HG02981 (cell line): ENCODE results near the gene ZNF518A.

Source experiments
- ATAC-seq: cut with Tn5 transposase; IDR thresholded peaks from one replicate; pipeline ENCODE4 v1.9.1; 2021; ENCODE audit warnings: mild to moderate bottlenecking, moderate library complexity; ENCODE audit not compliant: unreplicated experiment

ZNF518A gene, protein sequence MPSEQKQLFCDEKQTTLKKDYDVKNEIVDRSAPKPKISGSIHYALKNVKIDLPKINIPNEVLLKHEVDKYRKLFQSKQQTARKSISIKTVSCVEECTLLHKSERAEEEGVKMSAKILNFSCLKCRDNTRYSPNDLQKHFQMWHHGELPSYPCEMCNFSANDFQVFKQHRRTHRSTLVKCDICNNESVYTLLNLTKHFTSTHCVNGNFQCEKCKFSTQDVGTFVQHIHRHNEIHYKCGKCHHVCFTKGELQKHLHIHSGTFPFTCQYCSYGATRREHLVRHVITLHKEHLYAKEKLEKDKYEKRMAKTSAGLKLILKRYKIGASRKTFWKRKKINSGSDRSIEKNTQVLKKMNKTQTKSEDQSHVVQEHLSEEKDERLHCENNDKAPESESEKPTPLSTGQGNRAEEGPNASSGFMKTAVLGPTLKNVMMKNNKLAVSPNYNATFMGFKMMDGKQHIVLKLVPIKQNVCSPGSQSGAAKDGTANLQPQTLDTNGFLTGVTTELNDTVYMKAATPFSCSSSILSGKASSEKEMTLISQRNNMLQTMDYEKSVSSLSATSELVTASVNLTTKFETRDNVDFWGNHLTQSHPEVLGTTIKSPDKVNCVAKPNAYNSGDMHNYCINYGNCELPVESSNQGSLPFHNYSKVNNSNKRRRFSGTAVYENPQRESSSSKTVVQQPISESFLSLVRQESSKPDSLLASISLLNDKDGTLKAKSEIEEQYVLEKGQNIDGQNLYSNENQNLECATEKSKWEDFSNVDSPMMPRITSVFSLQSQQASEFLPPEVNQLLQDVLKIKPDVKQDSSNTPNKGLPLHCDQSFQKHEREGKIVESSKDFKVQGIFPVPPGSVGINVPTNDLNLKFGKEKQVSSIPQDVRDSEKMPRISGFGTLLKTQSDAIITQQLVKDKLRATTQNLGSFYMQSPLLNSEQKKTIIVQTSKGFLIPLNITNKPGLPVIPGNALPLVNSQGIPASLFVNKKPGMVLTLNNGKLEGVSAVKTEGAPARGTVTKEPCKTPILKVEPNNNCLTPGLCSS (N-terminal part only)

DNA sequence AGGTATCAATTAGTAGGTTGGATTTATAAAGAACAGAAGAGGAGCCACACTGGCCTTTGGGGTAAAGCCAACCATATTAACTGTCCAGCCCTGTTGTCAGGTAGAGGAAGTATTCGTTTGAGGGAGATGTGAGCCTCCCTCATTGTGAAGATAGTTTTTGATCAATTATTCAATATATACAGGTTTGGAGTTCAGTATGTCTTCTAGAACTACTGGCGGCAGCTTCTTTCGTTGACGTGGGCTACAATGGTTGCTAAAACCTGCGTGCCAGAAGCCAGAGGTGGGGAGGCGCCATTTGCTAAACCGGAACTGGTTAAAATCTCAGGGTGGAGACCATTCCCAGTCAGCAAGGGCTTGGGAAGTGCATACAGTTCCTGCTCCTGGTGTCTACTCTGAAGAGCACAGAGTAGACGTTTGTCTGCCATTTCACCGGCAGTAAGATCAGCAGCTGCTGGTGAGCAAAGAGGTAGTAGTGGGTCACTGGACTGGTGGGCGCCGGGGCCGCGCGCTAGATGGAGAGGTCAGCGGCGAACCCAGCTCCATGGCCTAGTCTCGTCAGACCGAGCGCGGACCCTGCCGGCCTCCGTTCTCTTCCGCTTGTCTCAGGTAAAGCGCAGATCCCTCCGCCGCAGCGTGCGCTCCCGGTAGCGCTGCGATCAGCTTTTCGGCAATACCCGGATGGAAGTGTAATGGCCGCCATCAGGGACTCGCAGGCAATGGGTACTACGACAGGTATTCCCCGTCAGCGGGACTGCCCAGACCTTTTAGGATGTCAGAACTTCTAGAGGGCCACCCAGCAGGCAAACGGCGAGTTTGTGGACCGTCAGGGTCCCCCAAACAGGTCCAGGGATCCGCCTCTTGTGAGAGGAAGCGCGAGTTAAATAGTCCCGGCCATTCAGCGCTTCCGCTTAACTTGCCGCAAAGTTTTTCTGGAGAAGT lies at the start of gene ZNF518A:
TSS of gene ZNF518A (plus strand) at position 911 of the 939 bp plus-strand sequence. CDS start 26,026 bp downstream, outside the sequence.
- peak; percentile 74 for ATAC-seq

GRCh38 chr10:96082153-96082552 lies 47.9 kb upstream of the ZNF518A start:
- no peak for ATAC-seq

DNA sequence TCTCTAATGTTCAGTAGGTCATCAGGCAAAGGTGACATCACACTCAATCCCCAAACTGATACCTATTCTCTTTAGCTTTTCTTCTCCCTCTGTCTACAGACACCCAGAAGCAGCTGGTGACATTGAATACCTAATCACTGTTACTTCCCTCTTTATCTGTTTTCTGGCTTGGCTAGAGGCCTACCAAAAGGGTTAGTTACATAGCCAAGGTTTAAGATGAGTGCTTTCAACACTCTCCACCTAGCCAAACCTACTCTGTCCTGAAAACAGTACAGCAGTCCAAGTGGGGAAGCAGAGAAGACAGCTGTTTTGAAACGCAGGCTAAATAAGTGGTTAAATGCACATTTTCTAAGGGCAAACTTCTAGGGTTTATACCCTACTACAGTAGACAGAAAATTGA lies 47.3 kb upstream of the ZNF518A start:
- no peak for ATAC-seq

DNA sequence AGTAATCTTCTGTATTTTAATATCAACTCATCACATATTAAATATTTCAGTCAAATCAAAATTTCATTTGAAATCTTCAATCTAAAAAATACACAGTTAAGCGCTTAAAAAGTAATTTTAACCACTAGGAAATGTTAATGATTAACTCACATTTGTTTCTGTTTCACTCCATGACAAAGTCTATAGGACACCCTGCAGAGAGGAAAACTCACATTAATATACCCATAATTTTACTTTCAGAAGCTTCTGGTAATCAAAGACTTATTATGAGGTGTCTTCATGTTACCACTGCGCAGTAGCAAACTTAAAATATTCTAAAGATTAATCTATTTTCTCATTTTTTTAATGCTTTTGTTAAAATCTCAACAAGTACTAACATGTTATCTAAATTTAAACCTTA lies 41.0 kb upstream of the ZNF518A start:
- ATAC-seq = no peak

DNA sequence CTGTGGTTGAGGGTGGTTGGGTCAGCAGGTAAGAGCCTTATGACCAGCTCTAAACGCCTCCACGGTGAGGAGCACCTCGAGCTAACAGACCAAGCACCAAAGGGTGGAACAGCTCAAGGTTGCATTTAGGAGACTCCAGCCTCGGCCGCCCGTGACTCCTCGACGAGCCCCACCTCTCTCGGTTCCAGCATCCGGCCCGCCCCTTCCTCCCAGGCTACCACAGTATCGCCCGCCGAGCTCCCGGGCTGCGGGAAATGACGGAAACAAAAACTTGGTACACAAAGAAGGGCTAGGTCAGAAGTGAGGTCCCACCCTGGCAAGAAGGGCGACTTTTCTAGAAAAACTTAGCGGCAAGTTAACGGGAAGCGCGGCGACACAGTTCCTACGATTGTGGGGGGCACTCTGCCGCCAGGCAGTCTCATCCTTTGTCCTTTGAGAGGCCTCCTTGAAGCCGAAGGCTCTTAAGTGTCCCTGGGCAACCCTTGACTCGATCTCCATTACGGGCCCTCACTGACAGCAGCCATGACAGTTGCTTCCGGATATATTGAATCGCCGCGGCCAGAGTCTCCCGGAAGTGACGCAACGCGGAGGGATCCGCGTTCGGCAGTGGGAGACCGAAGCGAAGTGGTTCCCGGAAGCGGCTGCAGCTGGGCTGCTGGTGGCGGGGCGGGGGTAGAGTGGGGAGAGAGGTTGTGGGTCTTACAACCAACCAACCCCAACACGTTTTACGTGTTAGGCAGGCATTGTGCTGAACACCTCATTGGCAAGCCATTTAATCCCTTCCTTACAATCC lies 40.2 kb upstream of the ZNF518A start:
- ATAC-seq = peak; percentile 87

GRCh38 chr10:96090463-96090800 lies 39.7 kb upstream of the ZNF518A start:
- no peak for ATAC-seq

DNA sequence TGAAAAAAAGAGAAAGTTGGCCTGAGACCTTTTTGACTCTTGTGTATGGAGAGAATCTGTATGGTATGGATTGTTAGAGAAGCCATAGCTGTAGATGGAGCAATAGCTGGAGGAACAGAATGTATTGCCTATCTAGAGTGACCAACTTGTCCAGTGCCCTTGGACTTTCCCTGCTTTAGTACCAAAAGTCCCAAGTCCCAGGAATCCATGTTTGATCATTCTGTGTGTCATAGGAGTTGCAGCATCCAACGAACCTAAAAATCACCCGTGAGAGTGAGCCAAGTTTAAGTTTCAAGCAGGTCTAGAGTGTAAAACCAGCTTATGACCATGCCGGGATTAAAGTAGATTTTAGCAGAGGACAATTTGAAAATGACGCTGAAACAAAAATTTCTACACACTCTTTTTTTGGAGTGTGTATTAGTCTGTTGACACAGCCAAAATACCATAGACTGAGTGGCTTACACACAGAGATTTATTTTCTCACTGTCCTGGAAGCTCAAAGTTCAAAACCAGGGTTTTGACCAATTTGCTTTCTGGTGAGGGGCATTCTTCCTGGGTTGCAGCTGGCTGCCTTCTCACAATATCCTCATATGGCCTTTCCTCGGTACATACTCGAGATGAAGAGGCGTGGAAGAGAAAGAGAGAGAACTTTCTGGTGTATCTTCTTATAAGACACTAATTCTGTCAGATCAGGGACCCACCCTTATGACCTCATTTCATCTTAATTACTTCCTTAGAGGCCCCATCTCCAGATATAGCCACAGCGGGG lies 36.9 kb upstream of the ZNF518A start:
- no peak for ATAC-seq

DNA sequence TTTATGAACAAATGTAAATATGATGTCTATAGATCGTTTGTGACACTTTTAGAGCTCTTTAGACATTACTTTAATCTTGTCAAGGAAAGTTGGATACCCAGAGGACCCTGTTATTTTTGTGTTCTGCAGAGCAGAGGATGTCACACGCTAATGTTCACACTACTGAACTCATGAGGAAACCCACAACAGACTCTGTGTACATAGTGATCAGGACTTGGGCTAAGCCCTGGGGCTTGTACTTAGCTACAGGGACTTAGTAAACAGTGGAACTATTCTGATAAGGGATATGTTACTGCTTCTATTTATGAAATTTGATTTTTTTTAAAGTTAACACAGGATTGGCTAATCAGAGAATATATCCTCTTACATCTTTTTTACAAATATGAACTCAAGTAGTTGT lies 36.1 kb upstream of the ZNF518A start:
- no peak for ATAC-seq

GRCh38 chr10:96096958-96097357 lies 33.1 kb upstream of the ZNF518A start:
- ATAC-seq = no peak

- no peak for ATAC-seq
Measured at GRCh38 chr10:96097865-96098264, 32.2 kb upstream of the ZNF518A start.

- no peak for ATAC-seq
Measured at GRCh38 chr10:96107623-96108038, 22.5 kb upstream of the ZNF518A start.

DNA sequence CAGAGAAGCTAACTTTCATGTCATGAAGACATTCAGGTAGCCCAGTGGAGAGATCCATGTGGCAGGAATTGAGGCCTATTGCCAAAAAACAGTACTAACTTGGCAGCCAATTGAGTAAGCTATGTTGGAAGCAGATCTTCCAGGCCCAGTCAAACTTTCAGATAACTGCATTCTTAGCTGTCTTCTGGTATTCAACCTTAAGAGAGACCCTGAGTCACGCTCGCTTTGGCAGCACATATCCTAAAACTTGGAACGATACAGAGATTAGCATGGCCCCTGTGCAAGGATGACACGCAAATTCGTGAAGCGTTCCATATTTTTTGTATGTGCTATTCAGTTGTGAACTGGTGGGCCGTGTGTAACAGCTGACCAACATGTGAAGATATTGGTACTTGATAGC lies 17.6 kb upstream of the ZNF518A start:
- no peak for ATAC-seq

- no peak for ATAC-seq
Measured at GRCh38 chr10:96118604-96119450, 11.3 kb upstream of the ZNF518A start.

DNA sequence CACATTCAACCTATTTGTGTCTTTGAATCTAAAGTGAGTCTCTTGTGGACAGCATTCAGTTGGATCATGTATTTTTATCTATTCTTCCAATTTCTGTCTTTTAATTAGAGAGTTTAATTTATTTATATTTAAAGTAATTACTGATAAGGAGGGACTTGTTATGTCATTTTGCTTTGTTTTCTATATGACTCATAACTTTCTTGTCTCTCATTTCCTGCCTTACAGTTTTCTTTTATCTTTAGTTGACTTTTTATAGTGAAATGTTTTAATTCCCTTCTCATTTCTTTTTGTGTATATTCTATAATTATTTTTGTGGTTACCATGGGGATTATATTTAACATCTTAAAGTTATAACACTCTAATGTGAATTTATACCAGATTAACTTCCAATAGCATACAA lies 7.3 kb upstream of the ZNF518A start:
- ATAC-seq = no peak

GRCh38 chr10:96124230-96125141 lies 5.6 kb upstream of the ZNF518A start:
- no peak for ATAC-seq

GRCh38 chr10:96125142-96125515 lies 5.0 kb upstream of the ZNF518A start:
- no peak for ATAC-seq

- ATAC-seq = peak; percentile 52
Measured at GRCh38 chr10:96130326-96130995, 364 bp downstream of the ZNF518A start.
